ENCODE data around the gene ROR2.

Gene ROR2

DNA sequence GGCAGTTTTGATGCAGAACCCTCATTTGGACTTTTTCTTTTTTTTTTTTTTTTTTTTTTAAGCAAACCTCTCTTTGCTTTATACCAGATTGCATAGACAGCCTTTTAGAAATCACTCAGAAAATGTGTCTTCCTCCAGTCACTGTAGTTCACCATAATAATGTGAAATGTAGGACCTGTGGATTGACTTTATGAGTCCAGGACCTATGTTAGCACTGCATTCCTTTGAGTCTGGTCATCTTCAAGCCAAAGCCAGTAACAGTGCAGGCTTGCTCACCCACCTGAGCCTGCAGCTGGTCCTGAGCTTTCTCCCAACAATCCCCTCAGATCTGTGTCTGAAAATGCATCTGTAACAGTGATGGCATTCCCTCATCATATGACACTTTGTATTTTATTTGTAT is 415.7 kb downstream of the ROR2 start:
- ChIA-PET CTCF (interaction anchor here (0.8 to 1.5 kb wide), 2 partner anchors 19 to 152 kb away, joined by 3 read pairs; no protein-coding TSS in a partner anchor), POLR2A (no interaction called here)
- no peak overlapping the region for H3K4me3 ChIP-seq (ENCODE audit: low read depth, low read length)
- no peak for TF ChIP-seq CTCF (IDR thresholded peaks at IDR 0.05; ENCODE audit: insufficient read depth, low read length, missing control alignments)
- DNase-seq (ENCODE audit: low read depth, low spot score), result no peak

- ChIA-PET POLR2A (no interaction called here), CTCF (no interaction called here)
- DNase-seq (ENCODE audit: low read depth, low spot score), result no peak
- TF ChIP-seq CTCF (IDR thresholded peaks at IDR 0.05; ENCODE audit: insufficient read depth, low read length, missing control alignments), result no peak
- no peak overlapping the region for H3K4me3 ChIP-seq (ENCODE audit: low read depth, low read length)
These were observed 416.6 kb downstream of the ROR2 start for GRCh38 chr9:91533382-91533781.

GRCh38 chr9:91532325-91532724 is 417.7 kb downstream of the ROR2 start:
- no peak for DNase-seq (ENCODE audit: low read depth, low spot score)
- no peak overlapping the region for H3K4me3 ChIP-seq (ENCODE audit: low read depth, low read length)
- ChIA-PET POLR2A (no interaction called here), CTCF (no interaction called here)
- TF ChIP-seq CTCF (IDR thresholded peaks at IDR 0.05; ENCODE audit: insufficient read depth, low read length, missing control alignments), result no peak

DNA sequence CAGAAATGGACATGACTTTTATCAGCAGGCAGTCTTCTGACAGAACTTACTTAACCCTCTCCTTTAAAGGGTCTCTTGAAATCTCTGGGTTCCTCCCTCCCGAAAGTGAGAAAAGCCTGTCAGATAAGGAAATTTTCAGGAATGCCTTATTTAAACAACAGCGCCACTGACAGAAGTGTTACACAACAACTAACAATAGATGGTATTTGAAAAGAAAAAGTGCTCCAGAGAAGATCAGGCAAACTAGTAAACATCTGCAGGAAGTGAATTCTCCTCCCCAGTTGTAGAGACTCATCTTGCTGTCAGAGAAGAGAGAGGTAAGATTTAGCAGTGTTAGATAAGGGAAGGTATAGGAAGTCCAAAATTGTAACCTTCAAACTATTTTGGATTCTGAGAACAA is 419.2 kb downstream of the ROR2 start:
- no peak for DNase-seq (ENCODE audit: low read depth, low spot score)
- POLR2A ChIA-PET, result no interaction called here
- H3K4me3 ChIP-seq (ENCODE audit: low read depth, low read length), result no peak overlapping the region
- TF ChIP-seq CTCF (IDR thresholded peaks at IDR 0.05; ENCODE audit: insufficient read depth, low read length, missing control alignments), result no peak
- CTCF ChIA-PET, result no interaction called here

GRCh38 chr9:91522481-91522880 is 427.5 kb downstream of the ROR2 start:
- POLR2A ChIA-PET, result no interaction called here
- DNase-seq (ENCODE audit: low read depth, low spot score), result no peak
- H3K4me3 ChIP-seq (ENCODE audit: low read depth, low read length), result no peak overlapping the region
- CTCF ChIA-PET, result no interaction called here
- no peak for TF ChIP-seq CTCF (IDR thresholded peaks at IDR 0.05; ENCODE audit: insufficient read depth, low read length, missing control alignments)

- H3K4me3 ChIP-seq (ENCODE audit: low read depth, low read length), result no peak overlapping the region
- no peak for DNase-seq (ENCODE audit: low read depth, low spot score)
- no peak for TF ChIP-seq CTCF (IDR thresholded peaks at IDR 0.05; ENCODE audit: insufficient read depth, low read length, missing control alignments)
- POLR2A ChIA-PET, result interaction anchor here (0.7 kb wide), 1 partner anchor 14 kb away, joined by 4 read pairs; no protein-coding TSS in a partner anchor
- CTCF ChIA-PET, result no interaction called here
These were observed 430.3 kb downstream of the ROR2 start for GRCh38 chr9:91519520-91520277.
